Neuronal stem cell (in vitro differentiated cells): ENCODE results near the gene MFSD6L.

ENCODE experiments used
- DNase-seq: peaks from one replicate; pipeline ENCODE4 v3.0.0-alpha.2; 2013; ENCODE audit warnings: low spot score
- H2AFZ ChIP-seq: one replicate; pipeline ENCODE4 v1.6.1; 2013; ENCODE audit warnings: mild to moderate bottlenecking, low read length, inconsistent platforms
- H2AK5ac ChIP-seq: 2 replicates; pipeline ENCODE4 v1.6.1; 2013; ENCODE audit warnings: low read depth, mild to moderate bottlenecking, inconsistent platforms, low read length, moderate library complexity, mixed read lengths
- H2BK120ac ChIP-seq: 2 replicates; pipeline ENCODE4 v1.6.1; 2013; ENCODE audit warnings: low read depth, mild to moderate bottlenecking, inconsistent platforms, low read length, moderate library complexity, mixed read lengths
- H2BK12ac ChIP-seq: one replicate; pipeline ENCODE4 v1.6.1; 2013; ENCODE audit warnings: low read length, inconsistent platforms
- H2BK15ac ChIP-seq: 2 replicates; pipeline ENCODE4 v1.6.1; 2013; ENCODE audit warnings: mild to moderate bottlenecking, low read length, inconsistent platforms, mixed read lengths
- H2BK5ac ChIP-seq: one replicate; pipeline ENCODE4 v1.6.1; 2013; ENCODE audit warnings: inconsistent platforms, mild to moderate bottlenecking, low read length, moderate library complexity
- H3K14ac ChIP-seq: one replicate; pipeline ENCODE4 v1.6.1; 2013; ENCODE audit warnings: low read length, inconsistent platforms
- H3K18ac ChIP-seq: 2 replicates; pipeline ENCODE4 v1.6.1; 2013; ENCODE audit warnings: low read length, inconsistent platforms
- H3K23ac ChIP-seq: 2 replicates; pipeline ENCODE4 v1.6.1; 2013; ENCODE audit warnings: low read depth, mild to moderate bottlenecking, mixed read lengths, low read length, inconsistent platforms; ENCODE audit not compliant: poor library complexity
- H3K27ac ChIP-seq: replicated peaks from 3 replicates; pipeline ENCODE4 v1.5.1; 2013; ENCODE audit warnings: low read length, inconsistent platforms
- H3K27me3 ChIP-seq, 3 experiments: 2 replicates each; pipeline ENCODE4 v1.6.1; 2013; ENCODE audit warnings: low read length in 3 of 3, mild to moderate bottlenecking in 2 of 3, inconsistent platforms in 1 of 3, low read depth in 1 of 3, mixed read lengths in 1 of 3, moderate library complexity in 1 of 3; ENCODE audit not compliant: control insufficient read depth in 3 of 3, insufficient read depth in 3 of 3
- H3K36me3 ChIP-seq, 2 donors: replicated peaks in 1 of 2; 2 replicates each; pipeline ENCODE4 v1.6.1; 2013; ENCODE audit warnings: low read length in 2 of 2; ENCODE audit not compliant: control insufficient read depth in 2 of 2, insufficient read depth in 2 of 2
- H3K4ac ChIP-seq: 2 replicates; pipeline ENCODE4 v1.6.1; 2013; ENCODE audit warnings: inconsistent platforms, mild to moderate bottlenecking, low read length, moderate library complexity
- H3K4me1 ChIP-seq, 2 donors: 1 replicate in 1 of 2; 2 replicates in 1 of 2; pipeline ENCODE4 v1.6.1; 2013; ENCODE audit warnings: low read length in 2 of 2, low read depth in 1 of 2; ENCODE audit not compliant: control insufficient read depth in 2 of 2, insufficient read depth in 1 of 2
- H3K4me2 ChIP-seq: one replicate; pipeline ENCODE4 v1.6.1; 2013; ENCODE audit warnings: mild to moderate bottlenecking, low read length, inconsistent platforms; ENCODE audit not compliant: insufficient read depth, poor library complexity, severe bottlenecking
- H3K4me3 ChIP-seq, 2 donors: 2 replicates each; pipeline ENCODE4 v1.5.1; 2013; ENCODE audit warnings: low read length in 2 of 2, mild to moderate bottlenecking in 2 of 2, inconsistent platforms in 1 of 2, moderate library complexity in 1 of 2
- H3K79me1 ChIP-seq: one replicate; pipeline ENCODE4 v1.6.1; 2013; ENCODE audit warnings: low read depth, mild to moderate bottlenecking, inconsistent platforms, low read length, moderate library complexity
- H3K9ac ChIP-seq: one replicate; pipeline ENCODE4 v1.6.1; 2013; ENCODE audit warnings: mild to moderate bottlenecking, low read depth, low read length, inconsistent platforms; ENCODE audit not compliant: poor library complexity
- H3K9me3 ChIP-seq, 2 donors: replicated peaks in 1 of 2; 2 replicates each; pipeline versions ENCODE3 to v1.6.1; 2013; ENCODE audit warnings: low read length in 2 of 2, mild to moderate bottlenecking in 2 of 2, inconsistent platforms in 1 of 2, low read depth in 1 of 2, mixed read lengths in 1 of 2, moderate library complexity in 1 of 2; ENCODE audit not compliant: control insufficient read depth in 2 of 2, insufficient read depth in 1 of 2
- H4K8ac ChIP-seq: one replicate; pipeline ENCODE4 v1.6.1; 2013; ENCODE audit warnings: low read depth, mild to moderate bottlenecking, inconsistent platforms, low read length, moderate library complexity
- H4K91ac ChIP-seq: one replicate; pipeline ENCODE4 v1.6.1; 2013; ENCODE audit warnings: low read length, low read depth, mild to moderate bottlenecking, inconsistent platforms; ENCODE audit not compliant: poor library complexity
- WGBS, 2 donors: extraction: QIAGEN DNeasy Blood & Tissue Kit; methylation state at CpG; one replicate each; pipeline ENCODE4 v1.1.7; 2013; ENCODE audit warnings: missing lambda C conversion rate in 2 of 2, mixed read lengths in 1 of 2; ENCODE audit not compliant: insufficient read length in 2 of 2, insufficient replicate concordance in 1 of 2; ENCODE audit errors: extremely low coverage in 2 of 2; 5-methylcytosine and 5-hydroxymethylcytosine counted together

MFSD6L gene

GRCh38 chr17:8799570-8800212 is 526 bp upstream of the MFSD6L start:
- Histone ChIP-seq H2AFZ (no peak overlapping the region), H3K18ac (no peak overlapping the region), H3K4me3 (no peak overlapping the region)

GRCh38 chr17:8798176-8798845 is 854 bp downstream of the MFSD6L start:
- H3K14ac ChIP-seq = no peak overlapping the region
- peaks cover 3% of the 10 kb centered on the region for H3K79me1 ChIP-seq
- peaks cover 0 to 5% of the 10 kb centered on the region in 2 donors for H3K4me1 ChIP-seq
- no peak overlapping the region for H4K8ac ChIP-seq
- H3K9ac ChIP-seq = peak overlapping the region; percentile 3
- H3K4ac ChIP-seq = no peak overlapping the region
- peak overlapping the region; percentile 73 for H2AK5ac ChIP-seq
- peaks cover 0 to 4% of the 10 kb centered on the region in 2 donors for H3K9me3 ChIP-seq
- H3K18ac ChIP-seq = no peak overlapping the region
- no peak overlapping the region for H3K4me3 ChIP-seq
- H3K4me2 ChIP-seq = peak overlapping the region; percentile 56
- peak overlapping the region; percentile 26 for H2BK15ac ChIP-seq
- H2BK5ac ChIP-seq = no peak overlapping the region
- H3K23ac ChIP-seq = peak overlapping the region; percentile 66
- H3K27me3 ChIP-seq = peaks cover 3 to 57% (median 19%) of the 10 kb centered on the region in 3 experiments
- peak overlapping the region; percentile 6 for H2BK12ac ChIP-seq
- H3K36me3 ChIP-seq = no peaks in the 10 kb centered on the region
- no peak for DNase-seq
- H3K27ac ChIP-seq = no peak overlapping the region
- no peak overlapping the region for H2AFZ ChIP-seq
- H4K91ac ChIP-seq = no peak overlapping the region
- WGBS, 2 donors = no CpG with 5 or more reads among the region's 23 CpGs
- H2BK120ac ChIP-seq = no peak overlapping the region

More at GRCh38 chr17:8799570-8800212, 526 bp upstream of the MFSD6L start:
- Histone ChIP-seq H2BK15ac (no peak overlapping the region), H3K4me2 (peak overlapping the region; percentile 56), H3K4ac (no peak overlapping the region), H2AK5ac (no peak overlapping the region), H3K36me3 (no peaks in the 10 kb centered on the region), H2BK120ac (no peak overlapping the region), H3K27me3 (peaks cover 3 to 66% (median 19%) of the 10 kb centered on the region in 3 experiments), H2BK5ac (no peak overlapping the region), H3K9me3 (peaks cover 0 to 4% of the 10 kb centered on the region in 2 donors), H3K79me1 (peaks cover 3% of the 10 kb centered on the region), H3K27ac (no peak overlapping the region), H3K23ac (no peak overlapping the region), H3K4me1 (peaks cover 0 to 9% of the 10 kb centered on the region in 2 donors), H4K91ac (no peak overlapping the region), H2BK12ac (no peak overlapping the region), H3K9ac (no peak overlapping the region), H4K8ac (no peak overlapping the region), H3K14ac (no peak overlapping the region)
- DNase-seq = no peak
- WGBS, 2 donors = no CpG with 5 or more reads among the region's 15 CpGs

GRCh38 chr17:8797621-8798175 is 1.5 kb downstream of the MFSD6L start:
- Histone ChIP-seq H4K91ac (no peak overlapping the region), H3K4ac (no peak overlapping the region), H2AFZ (no peak overlapping the region), H3K27me3 (peaks cover 3 to 53% (median 19%) of the 10 kb centered on the region in 3 experiments), H3K14ac (no peak overlapping the region), H2BK12ac (no peak overlapping the region), H2AK5ac (no peak overlapping the region), H3K36me3 (no peaks in the 10 kb centered on the region), H2BK120ac (no peak overlapping the region), H3K23ac (no peak overlapping the region), H3K18ac (peak overlapping the region; percentile 8), H3K4me2 (no peak overlapping the region), H2BK5ac (no peak overlapping the region), H3K4me1 (peaks cover 0 to 3% of the 10 kb centered on the region in 2 donors), H3K9ac (no peak overlapping the region), H4K8ac (no peak overlapping the region), H3K9me3 (peaks cover 0 to 4% of the 10 kb centered on the region in 2 donors), H3K79me1 (peaks cover 3% of the 10 kb centered on the region), H2BK15ac (no peak overlapping the region), H3K4me3 (peak overlapping the region in 1 of 2 donors; percentile 44), H3K27ac (no peak overlapping the region)
- WGBS, 2 donors = no CpG with 5 or more reads among the region's 14 CpGs
- DNase-seq = no peak

GRCh38 chr17:8794636-8795035 is 4.5 kb downstream of the MFSD6L start:
- Histone ChIP-seq H3K4me2 (no peak overlapping the region), H3K9ac (no peak overlapping the region), H3K18ac (no peak overlapping the region), H4K8ac (no peak overlapping the region), H2BK5ac (no peak overlapping the region), H3K14ac (no peak overlapping the region), H2AFZ (no peak overlapping the region), H3K36me3 (no peaks in the 10 kb centered on the region), H4K91ac (no peak overlapping the region), H3K4ac (no peak overlapping the region), H2BK15ac (no peak overlapping the region), H2BK120ac (no peak overlapping the region), H3K23ac (no peak overlapping the region), H3K79me1 (peaks cover 3% of the 10 kb centered on the region), H3K27me3 (peaks cover 3 to 38% (median 19%) of the 10 kb centered on the region in 3 experiments), H2BK12ac (no peak overlapping the region), H3K27ac (no peak overlapping the region), H3K9me3 (peaks cover 8 to 11% of the 10 kb centered on the region in 2 donors), H2AK5ac (no peak overlapping the region), H3K4me1 (peaks cover 0 to 5% of the 10 kb centered on the region in 2 donors), H3K4me3 (no peak overlapping the region)
- no peak for DNase-seq
- no CpG with 5 or more reads among the region's 7 CpGs for WGBS, 2 donors
